Peyer's patch (tissue), 4 donors: Measurements from ENCODE around the gene KIRREL1. TPM values are rescaled to one million over a fixed set of nuclear protein-coding genes. Genes with fewer than 3 reads are reported as not detected.

Source experiments
- DNase-seq, 3 donors: peaks; one replicate each; pipeline ENCODE4 v3.0.0-alpha.2; 2017 to 2019
- H3K27ac ChIP-seq, 4 donors: fragments of 200-600 bp; sonication (generic); one replicate each; pipeline ENCODE4 v1.5.1; 2016 to 2019
- H3K27me3 ChIP-seq, 2 donors: fragments of 200-600 bp; sonication (generic); one replicate each; pipeline ENCODE4 v1.5.1; 2019
- H3K36me3 ChIP-seq, 3 donors: fragments of 200-600 bp; sonication (generic); one replicate each; pipeline ENCODE4 v1.5.1; 2016 to 2019
- H3K4me1 ChIP-seq, 4 donors: fragments of 200-600 bp; sonication (generic); one replicate each; pipeline ENCODE4 v1.5.1; 2016 to 2019
- H3K4me3 ChIP-seq, 4 donors: fragments of 200-600 bp; sonication (generic); 1 replicate in 3 of 4; 2 replicates in 1 of 4; pipeline ENCODE4 v1.5.1; 2016 to 2019; ENCODE audit warnings: mild to moderate bottlenecking in 1 of 4
- H3K9me3 ChIP-seq, 4 donors: fragments of 200-600 bp; sonication (generic); one replicate each; pipeline ENCODE4 v1.5.1; 2016 to 2019; ENCODE audit warnings: mild to moderate bottlenecking in 1 of 4
- POLR2A ChIP-seq, 2 donors: fragments of 450-650 bp; IDR thresholded peaks; one replicate each; pipeline ENCODE4 v1.5.1; 2017; ENCODE audit warnings: antibody characterized with exemption in 2 of 2, mild to moderate bottlenecking in 2 of 2, moderate library complexity in 2 of 2
- total RNA-seq, 4 donors: library from RNA; depleted of rRNA; stranded (reverse); fragments of >200 nt; gene quantifications; one replicate each; pipeline ENCODE4 v1.1.0, GENCODE V29; 2016
- TF ChIP-seq, protein P1 (sequence below), 6 experiments: fragments of 450-650 bp in 4 of 6; fragments of 200-600 bp in 2 of 6; sonication (generic) in 1 of 6; IDR thresholded peaks; one replicate each; pipeline ENCODE4 v1.5.1; 2017 to 2019; ENCODE audit warnings: antibody characterized with exemption in 6 of 6, mild to moderate bottlenecking in 3 of 6, moderate library complexity in 1 of 6

Gene KIRREL1
- total RNA-seq, 4 donors from 2014 or later, result 2.8 to 29.7 (median 11.1) TPM

DNA sequence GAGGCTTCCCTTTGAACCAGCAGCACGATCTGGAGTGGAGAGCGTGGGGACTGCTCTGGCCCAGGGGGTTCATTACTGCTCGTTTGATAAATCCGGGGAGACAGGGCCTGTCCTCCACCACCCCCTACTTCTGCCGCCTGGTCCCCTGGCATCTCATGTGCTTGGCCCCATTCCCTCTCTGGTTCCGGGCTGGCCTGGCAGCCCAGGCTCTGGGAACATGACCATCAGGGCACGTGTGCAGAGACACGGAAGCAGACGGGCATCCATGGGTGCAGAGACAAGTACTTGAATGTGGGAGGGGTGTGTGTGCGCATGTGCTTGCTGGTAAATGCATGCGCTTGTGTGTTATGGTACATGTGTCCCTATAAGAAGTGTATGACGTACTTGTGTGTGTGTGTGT lies 75.5 kb downstream of the KIRREL1 start:
- no peaks in the 10 kb centered on the region for H3K27me3 ChIP-seq
- H3K9me3 ChIP-seq, result no peaks in the 10 kb centered on the region
- H3K36me3 ChIP-seq, result no peaks in the 10 kb centered on the region
- H3K4me1 ChIP-seq, result peaks cover 0 to 20% (median 0%) of the 10 kb centered on the region in 4 donors
- no peak overlapping the region for H3K4me3 ChIP-seq
- DNase-seq, result no peak
- TF ChIP-seq, protein P1, sequence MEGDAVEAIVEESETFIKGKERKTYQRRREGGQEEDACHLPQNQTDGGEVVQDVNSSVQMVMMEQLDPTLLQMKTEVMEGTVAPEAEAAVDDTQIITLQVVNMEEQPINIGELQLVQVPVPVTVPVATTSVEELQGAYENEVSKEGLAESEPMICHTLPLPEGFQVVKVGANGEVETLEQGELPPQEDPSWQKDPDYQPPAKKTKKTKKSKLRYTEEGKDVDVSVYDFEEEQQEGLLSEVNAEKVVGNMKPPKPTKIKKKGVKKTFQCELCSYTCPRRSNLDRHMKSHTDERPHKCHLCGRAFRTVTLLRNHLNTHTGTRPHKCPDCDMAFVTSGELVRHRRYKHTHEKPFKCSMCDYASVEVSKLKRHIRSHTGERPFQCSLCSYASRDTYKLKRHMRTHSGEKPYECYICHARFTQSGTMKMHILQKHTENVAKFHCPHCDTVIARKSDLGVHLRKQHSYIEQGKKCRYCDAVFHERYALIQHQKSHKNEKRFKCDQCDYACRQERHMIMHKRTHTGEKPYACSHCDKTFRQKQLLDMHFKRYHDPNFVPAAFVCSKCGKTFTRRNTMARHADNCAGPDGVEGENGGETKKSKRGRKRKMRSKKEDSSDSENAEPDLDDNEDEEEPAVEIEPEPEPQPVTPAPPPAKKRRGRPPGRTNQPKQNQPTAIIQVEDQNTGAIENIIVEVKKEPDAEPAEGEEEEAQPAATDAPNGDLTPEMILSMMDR (IDR thresholded peaks at IDR 0.05), result no peak
- no peak for TF ChIP-seq POLR2A (IDR thresholded peaks at IDR 0.05)
- no peak overlapping the region for H3K27ac ChIP-seq

DNA sequence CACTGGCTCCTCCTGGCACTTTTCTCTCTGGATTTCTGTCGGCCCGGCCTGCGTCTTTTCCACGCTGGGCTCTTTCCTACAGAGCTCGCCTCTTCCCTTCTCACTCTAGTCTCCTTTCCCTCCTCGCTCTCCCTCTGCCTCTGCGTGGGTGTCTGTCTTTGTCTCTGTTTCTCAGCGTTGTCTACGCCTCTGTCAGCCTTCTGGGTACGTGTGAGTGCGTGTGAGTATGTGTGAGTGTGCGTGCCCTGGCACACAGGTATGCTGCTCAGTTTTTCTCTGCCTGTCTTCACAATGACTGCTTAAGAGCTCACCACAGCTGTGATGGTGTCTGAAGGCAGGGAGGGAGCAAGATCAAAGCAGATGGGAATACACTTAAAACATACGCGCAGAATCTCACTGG lies 77.7 kb downstream of the KIRREL1 start:
- Histone ChIP-seq H3K27ac (no peak overlapping the region), H3K27me3 (no peaks in the 10 kb centered on the region), H3K9me3 (no peaks in the 10 kb centered on the region), H3K4me1 (peaks cover 0 to 20% (median 0%) of the 10 kb centered on the region in 4 donors), H3K4me3 (no peak overlapping the region), H3K36me3 (no peaks in the 10 kb centered on the region)
- DNase-seq, result no peak
- TF ChIP-seq, protein P1 (IDR thresholded peaks at IDR 0.05), result no peak
- no peak for TF ChIP-seq POLR2A (IDR thresholded peaks at IDR 0.05)

DNA sequence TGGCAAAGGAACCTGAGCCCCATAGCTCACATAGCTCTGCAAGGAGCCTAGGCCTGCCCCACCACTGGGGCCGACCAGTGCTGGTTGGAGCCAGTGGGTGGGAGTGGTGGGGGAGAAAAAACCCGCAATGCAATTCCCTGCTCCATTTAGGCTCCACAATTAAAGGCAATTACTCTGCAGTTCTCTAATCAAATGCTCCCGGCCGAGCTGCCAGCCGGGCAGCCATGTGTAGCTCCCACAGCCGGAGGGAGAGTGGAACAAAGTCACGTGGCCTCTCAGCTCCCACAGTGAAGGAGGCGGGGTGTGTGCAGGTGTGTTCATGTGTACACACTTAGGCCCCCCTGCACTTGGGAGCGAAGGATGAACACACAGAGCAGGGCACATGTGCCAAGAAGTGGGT lies 81.6 kb downstream of the KIRREL1 start:
- Histone ChIP-seq H3K9me3 (no peaks in the 10 kb centered on the region), H3K27ac (no peak overlapping the region), H3K36me3 (peaks cover 0 to 2% (median 0%) of the 10 kb centered on the region in 3 donors), H3K27me3 (no peaks in the 10 kb centered on the region), H3K4me1 (no peaks in the 10 kb centered on the region), H3K4me3 (no peak overlapping the region)
- DNase-seq, result no peak
- TF ChIP-seq, protein P1 (IDR thresholded peaks at IDR 0.05), result no peak
- no peak for TF ChIP-seq POLR2A (IDR thresholded peaks at IDR 0.05)

DNA sequence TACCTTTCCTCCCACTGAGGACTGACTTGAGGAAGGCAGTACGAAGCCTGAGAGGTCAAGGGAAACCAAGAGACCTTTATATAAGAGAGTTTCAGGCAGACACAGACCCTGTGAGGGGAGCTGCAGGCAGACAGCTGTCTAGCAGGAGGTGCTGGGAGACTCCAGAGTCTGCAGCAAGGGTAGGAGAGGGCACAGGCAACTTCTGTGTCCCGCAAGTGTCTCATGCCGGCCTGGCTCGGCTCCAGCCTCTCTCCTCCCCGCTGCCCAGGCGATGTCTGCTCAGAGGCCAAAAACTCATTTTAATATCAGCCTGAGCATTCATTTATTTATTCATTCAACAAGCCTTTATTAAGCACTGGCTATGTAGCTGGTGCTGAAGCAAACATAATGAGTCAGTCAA lies 83.0 kb downstream of the KIRREL1 start:
- no peaks in the 10 kb centered on the region for H3K9me3 ChIP-seq
- no peak for DNase-seq
- no peaks in the 10 kb centered on the region for H3K27me3 ChIP-seq
- no peak for TF ChIP-seq POLR2A (IDR thresholded peaks at IDR 0.05)
- TF ChIP-seq, protein P1 (IDR thresholded peaks at IDR 0.05), result no peak
- H3K27ac ChIP-seq, result no peak overlapping the region
- no peaks in the 10 kb centered on the region for H3K4me1 ChIP-seq
- no peak overlapping the region for H3K4me3 ChIP-seq
- peaks cover 0 to 7% (median 0%) of the 10 kb centered on the region in 3 donors for H3K36me3 ChIP-seq

DNA sequence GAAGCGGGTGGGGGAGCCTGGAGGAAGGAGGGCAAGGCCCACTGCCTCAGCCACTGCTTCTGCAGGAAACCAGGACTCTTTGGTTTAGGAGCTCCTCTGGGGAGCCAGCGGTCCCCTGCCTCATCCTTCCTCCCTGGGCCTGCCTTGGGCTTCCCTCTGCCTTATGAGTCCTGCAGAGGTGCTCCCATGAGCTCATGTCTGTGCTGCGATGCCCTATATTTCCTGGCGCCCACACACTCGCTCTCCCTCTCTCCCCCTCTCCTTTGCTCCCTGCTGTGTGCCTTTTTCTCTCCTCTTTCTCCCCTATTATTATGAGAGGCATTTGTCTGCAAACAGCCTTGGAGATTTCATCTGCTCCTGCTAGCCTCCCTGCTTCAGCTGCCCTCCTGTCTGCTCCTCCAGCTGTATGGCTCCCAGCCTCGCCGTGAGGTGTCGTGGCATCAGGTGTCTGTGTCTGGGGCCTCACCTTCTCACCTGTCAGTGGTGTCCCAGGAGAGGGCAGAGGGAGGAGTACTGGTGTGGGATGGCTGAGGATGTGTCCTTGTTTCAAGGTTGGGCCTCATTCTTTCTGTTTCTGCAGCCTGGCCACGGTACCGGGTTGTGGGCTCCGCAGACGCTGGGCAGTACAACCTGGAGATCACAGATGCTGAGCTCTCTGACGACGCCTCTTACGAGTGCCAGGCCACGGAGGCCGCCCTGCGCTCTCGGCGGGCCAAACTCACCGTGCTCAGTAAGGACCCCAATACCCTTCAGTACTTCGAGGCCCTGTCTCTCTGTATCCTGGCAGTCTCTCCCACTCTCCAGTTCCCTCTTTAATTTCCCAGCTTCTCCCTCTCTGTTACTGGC lies 84.2 kb downstream of the KIRREL1 start:
- Histone ChIP-seq H3K27me3 (no peaks in the 10 kb centered on the region), H3K36me3 (peaks cover 0 to 7% (median 0%) of the 10 kb centered on the region in 3 donors), H3K4me1 (no peaks in the 10 kb centered on the region), H3K4me3 (no peak overlapping the region), H3K9me3 (no peaks in the 10 kb centered on the region), H3K27ac (no peak overlapping the region)
- DNase-seq, result no peak
- TF ChIP-seq POLR2A (IDR thresholded peaks at IDR 0.05), result no peak
- TF ChIP-seq, protein P1 (IDR thresholded peaks at IDR 0.05), result no peak
